ENCODE data around the gene TMEM108. TPM values are rescaled to one million over a fixed set of nuclear protein-coding genes. Genes with fewer than 3 reads are reported as not detected.

Gene TMEM108
- total RNA-seq, 2 donors from 2014 or later: 1.6 TPM; not detected in 1

GRCh38 chr3:133113927-133114597, 75.9 kb downstream of the TMEM108 start:
- intact Hi-C loops (cut with DNase I): no loop called here
- H3K9me3 ChIP-seq: no peaks in the 10 kb centered on the region
- DNase-seq: no peak
- no peak for ATAC-seq
- H3K4me1 ChIP-seq: no peaks in the 10 kb centered on the region
- no peak overlapping the region for H3K4me3 ChIP-seq
- TF ChIP-seq CTCF (IDR thresholded peaks at IDR 0.05) (no peak), POLR2A (IDR thresholded peaks at IDR 0.05) (no peak)
- no peak overlapping the region for H3K27ac ChIP-seq
- 80 to 81% methylated on average over 3 of the region's 3 CpGs for WGBS, 2 donors
- H3K36me3 ChIP-seq (replicated peaks in 1 of 2; ENCODE audit: insufficient read depth in 1 of 2, low read depth in 2 of 2): no peaks in the 10 kb centered on the region
- H3K27me3 ChIP-seq: no peaks in the 10 kb centered on the region

GRCh38 chr3:133115176-133115575, 77.0 kb downstream of the TMEM108 start:
- ATAC-seq (no peak), DNase-seq (no peak)
- intact Hi-C loops (cut with DNase I): no loop called here
- Histone ChIP-seq H3K4me3 (no peak overlapping the region), H3K27ac (no peak overlapping the region), H3K27me3 (no peaks in the 10 kb centered on the region), H3K4me1 (no peaks in the 10 kb centered on the region), H3K36me3 (replicated peaks in 1 of 2; ENCODE audit: insufficient read depth in 1 of 2, low read depth in 2 of 2) (no peaks in the 10 kb centered on the region), H3K9me3 (no peaks in the 10 kb centered on the region)
- WGBS, 2 donors: 58 to 64% methylated on average over 1 of the region's 1 CpG
- TF ChIP-seq POLR2A (IDR thresholded peaks at IDR 0.05) (no peak), CTCF (IDR thresholded peaks at IDR 0.05) (no peak)

- Histone ChIP-seq H3K27ac (no peak overlapping the region), H3K36me3 (replicated peaks in 1 of 2; ENCODE audit: insufficient read depth in 1 of 2, low read depth in 2 of 2) (no peaks in the 10 kb centered on the region), H3K9me3 (no peaks in the 10 kb centered on the region), H3K4me1 (no peaks in the 10 kb centered on the region), H3K27me3 (no peaks in the 10 kb centered on the region), H3K4me3 (no peak overlapping the region)
- TF ChIP-seq POLR2A (IDR thresholded peaks at IDR 0.05): no peak
- no peak for TF ChIP-seq CTCF (IDR thresholded peaks at IDR 0.05)
- intact Hi-C loops (cut with DNase I): no loop called here
- DNase-seq (no peak), ATAC-seq (no peak)
Measured at GRCh38 chr3:133117342-133117741, 79.2 kb downstream of the TMEM108 start.

- intact Hi-C loops (cut with DNase I): no loop called here
- TF ChIP-seq CTCF (IDR thresholded peaks at IDR 0.05): no peak
- TF ChIP-seq POLR2A (IDR thresholded peaks at IDR 0.05): no peak
- ATAC-seq (no peak), DNase-seq (no peak)
- 66 to 70% methylated on average over 2 of the region's 2 CpGs for WGBS, 2 donors
- no peaks in the 10 kb centered on the region for H3K36me3 ChIP-seq (replicated peaks in 1 of 2; ENCODE audit: insufficient read depth in 1 of 2, low read depth in 2 of 2)
- peaks cover 3% of the 10 kb centered on the region for H3K4me1 ChIP-seq
- no peaks in the 10 kb centered on the region for H3K27me3 ChIP-seq
- no peak overlapping the region for H3K27ac ChIP-seq
- no peak overlapping the region for H3K4me3 ChIP-seq
- H3K9me3 ChIP-seq: no peaks in the 10 kb centered on the region
Measured at GRCh38 chr3:133119176-133119575, 81.0 kb downstream of the TMEM108 start.

GRCh38 chr3:133121450-133121849, 83.3 kb downstream of the TMEM108 start:
- Histone ChIP-seq H3K27me3 (no peaks in the 10 kb centered on the region), H3K36me3 (replicated peaks in 1 of 2; ENCODE audit: insufficient read depth in 1 of 2, low read depth in 2 of 2) (no peaks in the 10 kb centered on the region), H3K9me3 (no peaks in the 10 kb centered on the region), H3K4me3 (no peak overlapping the region), H3K4me1 (peaks cover 7% of the 10 kb centered on the region), H3K27ac (no peak overlapping the region)
- ATAC-seq (no peak), DNase-seq (no peak)
- WGBS, 2 donors: 42 to 47% methylated on average over 3 of the region's 3 CpGs
- intact Hi-C loops (cut with DNase I): no loop called here
- TF ChIP-seq CTCF (IDR thresholded peaks at IDR 0.05): no peak
- no peak for TF ChIP-seq POLR2A (IDR thresholded peaks at IDR 0.05)

Data from body of pancreas (tissue), 4 donors.